Measurements from ENCODE around the gene LRBA. TPM values are rescaled to one million over a fixed set of nuclear protein-coding genes. Genes with fewer than 3 reads are reported as not detected.
A peak's percentile ranks its signal among the peaks of the same experiment; 100 is the strongest.

Gene LRBA
- total and polyA plus RNA-seq, 9 of the 15 experiments (the other 6 are each of a cell fraction or from before 2014, with no cell fraction given), result 24.2 to 88.7 (median 59.7) TPM

- TF ChIP-seq ZKSCAN8 (CRISPR knock-in tag; IDR thresholded peaks at IDR 0.05) (no peak), RBM39 (optimal IDR thresholded peaks at IDR 0.05; ENCODE audit: low read depth, low read length) (no peak), ARID2 (IDR thresholded peaks at IDR 0.05) (no peak), DIDO1 (tag; IDR thresholded peaks at IDR 0.05; ENCODE audit: low read depth) (no peak), E2F8 (IDR thresholded peaks at IDR 0.05; ENCODE audit: low read depth, partially characterized antibody) (no peak), SMARCA4 (IDR thresholded peaks at IDR 0.05) (peak; percentile 66; the same call in 1 of the 2 replicates), TCFL5 (CRISPR knock-in tag; conservative IDR thresholded peaks at IDR 0.05) (0 out of 2 replicates have a peak, but pooled peaks have one; percentile 31), PML (IDR thresholded peaks at IDR 0.05; ENCODE audit: low read length) (peak; percentile 30; the same call in 1 of the 2 replicates), ZNF77 (CRISPR knock-in tag; IDR thresholded peaks at IDR 0.05) (no peak), HDAC8 (tag; IDR thresholded peaks at IDR 0.05) (peak; percentile 84), NFIC (IDR thresholded peaks at IDR 0.05) (peak; percentile 72; the same call in 1 of the 2 replicates), TEAD4 (IDR thresholded peaks at IDR 0.05; ENCODE audit: low read length) (peak; percentile 17; the same call in 1 of the 2 replicates), TEAD4 (CRISPR knock-in tag; IDR thresholded peaks at IDR 0.05; ENCODE audit: borderline replicate concordance) (no peak), ZNF143 (CRISPR knock-in tag; IDR thresholded peaks at IDR 0.05) (no peak), MCM7 (IDR thresholded peaks at IDR 0.05) (no peak), RERE (CRISPR knock-in tag; IDR thresholded peaks at IDR 0.05; ENCODE audit: borderline replicate concordance) (no peak), ZNF354B (CRISPR knock-in tag; IDR thresholded peaks at IDR 0.05) (0 out of 2 replicates have a peak, but pooled peaks have one; percentile 41), USF2 (CRISPR knock-in tag; IDR thresholded peaks at IDR 0.05) (no peak), POLR2H (tag; IDR thresholded peaks at IDR 0.05; ENCODE audit: low read depth) (peak; percentile 86), NFE2 (IDR thresholded peaks at IDR 0.05; ENCODE audit: low read depth) (no peak), FOXP1 (CRISPR knock-in tag; IDR thresholded peaks at IDR 0.05) (no peak)
Measured at GRCh38 chr4:150316332-150317205, 698.5 kb downstream of the LRBA start (continued).

All from K562 (cell line).